ENCODE measurements around the gene AFF2.

AFF2 gene

GRCh38 chrX:149037281-149037870, 537.0 kb downstream of the AFF2 start:
- no peaks in the 10 kb centered on the region for H3K9me3 ChIP-seq
- H3K27me3 ChIP-seq: no peaks in the 10 kb centered on the region
- TF ChIP-seq CTCF (IDR thresholded peaks at IDR 0.05; ENCODE audit: low read depth, low read length): no peak
- H3K4me1 ChIP-seq: no peaks in the 10 kb centered on the region
- no peaks in the 10 kb centered on the region for H3K36me3 ChIP-seq
- H3K4me3 ChIP-seq (ENCODE audit: low read depth, low read length): no peak overlapping the region
- DNase-seq: no peak

GRCh38 chrX:149039057-149039456, 538.6 kb downstream of the AFF2 start:
- no peak for TF ChIP-seq CTCF (IDR thresholded peaks at IDR 0.05; ENCODE audit: low read depth, low read length)
- H3K9me3 ChIP-seq: no peaks in the 10 kb centered on the region
- no peaks in the 10 kb centered on the region for H3K27me3 ChIP-seq
- H3K36me3 ChIP-seq: no peaks in the 10 kb centered on the region
- DNase-seq: no peak
- no peaks in the 10 kb centered on the region for H3K4me1 ChIP-seq
- H3K4me3 ChIP-seq (ENCODE audit: low read depth, low read length): no peak overlapping the region

- Histone ChIP-seq H3K36me3 (no peaks in the 10 kb centered on the region), H3K4me1 (no peaks in the 10 kb centered on the region), H3K9me3 (no peaks in the 10 kb centered on the region), H3K4me3 (ENCODE audit: low read depth, low read length) (no peak overlapping the region), H3K27me3 (no peaks in the 10 kb centered on the region)
- no peak for DNase-seq
- TF ChIP-seq CTCF (IDR thresholded peaks at IDR 0.05; ENCODE audit: low read depth, low read length): no peak
Measured at GRCh38 chrX:149040873-149041535, 540.6 kb downstream of the AFF2 start.

GRCh38 chrX:149043401-149043800, 543.0 kb downstream of the AFF2 start:
- no peaks in the 10 kb centered on the region for H3K4me1 ChIP-seq
- no peaks in the 10 kb centered on the region for H3K27me3 ChIP-seq
- no peak for DNase-seq
- H3K9me3 ChIP-seq: no peaks in the 10 kb centered on the region
- H3K36me3 ChIP-seq: no peaks in the 10 kb centered on the region
- no peak overlapping the region for H3K4me3 ChIP-seq (ENCODE audit: low read depth, low read length)
- no peak for TF ChIP-seq CTCF (IDR thresholded peaks at IDR 0.05; ENCODE audit: low read depth, low read length)

- Histone ChIP-seq H3K4me1 (no peaks in the 10 kb centered on the region), H3K9me3 (no peaks in the 10 kb centered on the region), H3K36me3 (no peaks in the 10 kb centered on the region), H3K4me3 (ENCODE audit: low read depth, low read length) (no peak overlapping the region), H3K27me3 (no peaks in the 10 kb centered on the region)
- no peak for DNase-seq
- TF ChIP-seq CTCF (IDR thresholded peaks at IDR 0.05; ENCODE audit: low read depth, low read length): no peak
Measured at GRCh38 chrX:149044471-149044870, 544.1 kb downstream of the AFF2 start.

GRCh38 chrX:149045645-149046210, 545.3 kb downstream of the AFF2 start:
- H3K27me3 ChIP-seq: no peaks in the 10 kb centered on the region
- H3K4me3 ChIP-seq (ENCODE audit: low read depth, low read length): no peak overlapping the region
- no peak for DNase-seq
- H3K4me1 ChIP-seq: no peaks in the 10 kb centered on the region
- no peaks in the 10 kb centered on the region for H3K9me3 ChIP-seq
- H3K36me3 ChIP-seq: no peaks in the 10 kb centered on the region
- TF ChIP-seq CTCF (IDR thresholded peaks at IDR 0.05; ENCODE audit: low read depth, low read length): no peak
